ENCODE measurements around the gene LDHA. TPM values are rescaled to one million over a fixed set of nuclear protein-coding genes. Genes with fewer than 3 reads are reported as not detected.
A peak's percentile ranks its signal among the peaks of the same experiment; 100 is the strongest.

The LDHA gene
- total and polyA plus RNA-seq, 2 of the 13 experiments (the other 11 are each of a cell fraction or from before 2014, with no cell fraction given): 805 to 1,547 TPM

GRCh38 chr11:18395735-18396504, 1.6 kb downstream of the LDHA start (continued):
- TF ChIP-seq KDM5A (IDR thresholded peaks at IDR 0.05; ENCODE audit: borderline replicate concordance, low read length) (peak; percentile 54; the same call in 1 of the 2 replicates), SATB2 (CRISPR knock-in tag; IDR thresholded peaks at IDR 0.05) (0 out of 2 replicates have a peak, but pooled peaks have one; percentile 60), ZNF598 (CRISPR knock-in tag; IDR thresholded peaks at IDR 0.05; ENCODE audit: borderline replicate concordance) (0 out of 2 replicates have a peak, but pooled peaks have one; percentile 63), ZNF547 (CRISPR knock-in tag; IDR thresholded peaks at IDR 0.05) (0 out of 2 replicates have a peak, but pooled peaks have one; percentile 58), ZFP82 (CRISPR knock-in tag; IDR thresholded peaks at IDR 0.05; ENCODE audit: borderline replicate concordance) (peak; percentile 86), SAP130 (CRISPR knock-in tag; IDR thresholded peaks at IDR 0.05; ENCODE audit: low read depth) (peak; percentile 74), ZNF552 (CRISPR knock-in tag; IDR thresholded peaks at IDR 0.05; ENCODE audit: borderline replicate concordance) (no peak), SP4 (CRISPR knock-in tag; IDR thresholded peaks at IDR 0.05) (peak; percentile 47; the same call in 1 of the 2 replicates), FOXC1 (CRISPR knock-in tag; IDR thresholded peaks at IDR 0.05; ENCODE audit: borderline replicate concordance) (peak; percentile 41; the same call in 1 of the 2 replicates)
- TF ChIP-seq, protein P1, sequence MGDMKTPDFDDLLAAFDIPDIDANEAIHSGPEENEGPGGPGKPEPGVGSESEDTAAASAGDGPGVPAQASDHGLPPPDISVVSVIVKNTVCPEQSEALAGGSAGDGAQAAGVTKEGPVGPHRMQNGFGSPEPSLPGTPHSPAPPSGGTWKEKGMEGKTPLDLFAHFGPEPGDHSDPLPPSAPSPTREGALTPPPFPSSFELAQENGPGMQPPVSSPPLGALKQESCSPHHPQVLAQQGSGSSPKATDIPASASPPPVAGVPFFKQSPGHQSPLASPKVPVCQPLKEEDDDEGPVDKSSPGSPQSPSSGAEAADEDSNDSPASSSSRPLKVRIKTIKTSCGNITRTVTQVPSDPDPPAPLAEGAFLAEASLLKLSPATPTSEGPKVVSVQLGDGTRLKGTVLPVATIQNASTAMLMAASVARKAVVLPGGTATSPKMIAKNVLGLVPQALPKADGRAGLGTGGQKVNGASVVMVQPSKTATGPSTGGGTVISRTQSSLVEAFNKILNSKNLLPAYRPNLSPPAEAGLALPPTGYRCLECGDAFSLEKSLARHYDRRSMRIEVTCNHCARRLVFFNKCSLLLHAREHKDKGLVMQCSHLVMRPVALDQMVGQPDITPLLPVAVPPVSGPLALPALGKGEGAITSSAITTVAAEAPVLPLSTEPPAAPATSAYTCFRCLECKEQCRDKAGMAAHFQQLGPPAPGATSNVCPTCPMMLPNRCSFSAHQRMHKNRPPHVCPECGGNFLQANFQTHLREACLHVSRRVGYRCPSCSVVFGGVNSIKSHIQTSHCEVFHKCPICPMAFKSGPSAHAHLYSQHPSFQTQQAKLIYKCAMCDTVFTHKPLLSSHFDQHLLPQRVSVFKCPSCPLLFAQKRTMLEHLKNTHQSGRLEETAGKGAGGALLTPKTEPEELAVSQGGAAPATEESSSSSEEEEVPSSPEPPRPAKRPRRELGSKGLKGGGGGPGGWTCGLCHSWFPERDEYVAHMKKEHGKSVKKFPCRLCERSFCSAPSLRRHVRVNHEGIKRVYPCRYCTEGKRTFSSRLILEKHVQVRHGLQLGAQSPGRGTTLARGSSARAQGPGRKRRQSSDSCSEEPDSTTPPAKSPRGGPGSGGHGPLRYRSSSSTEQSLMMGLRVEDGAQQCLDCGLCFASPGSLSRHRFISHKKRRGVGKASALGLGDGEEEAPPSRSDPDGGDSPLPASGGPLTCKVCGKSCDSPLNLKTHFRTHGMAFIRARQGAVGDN (CRISPR knock-in tag; IDR thresholded peaks at IDR 0.05): peak; percentile 90
- TF ChIP-seq, protein P2, sequence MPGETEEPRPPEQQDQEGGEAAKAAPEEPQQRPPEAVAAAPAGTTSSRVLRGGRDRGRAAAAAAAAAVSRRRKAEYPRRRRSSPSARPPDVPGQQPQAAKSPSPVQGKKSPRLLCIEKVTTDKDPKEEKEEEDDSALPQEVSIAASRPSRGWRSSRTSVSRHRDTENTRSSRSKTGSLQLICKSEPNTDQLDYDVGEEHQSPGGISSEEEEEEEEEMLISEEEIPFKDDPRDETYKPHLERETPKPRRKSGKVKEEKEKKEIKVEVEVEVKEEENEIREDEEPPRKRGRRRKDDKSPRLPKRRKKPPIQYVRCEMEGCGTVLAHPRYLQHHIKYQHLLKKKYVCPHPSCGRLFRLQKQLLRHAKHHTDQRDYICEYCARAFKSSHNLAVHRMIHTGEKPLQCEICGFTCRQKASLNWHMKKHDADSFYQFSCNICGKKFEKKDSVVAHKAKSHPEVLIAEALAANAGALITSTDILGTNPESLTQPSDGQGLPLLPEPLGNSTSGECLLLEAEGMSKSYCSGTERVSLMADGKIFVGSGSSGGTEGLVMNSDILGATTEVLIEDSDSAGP (CRISPR knock-in tag; IDR thresholded peaks at IDR 0.05; ENCODE audit: borderline replicate concordance): peak; percentile 63; the same call in 1 of the 2 replicates
- TF ChIP-seq, protein P3, sequence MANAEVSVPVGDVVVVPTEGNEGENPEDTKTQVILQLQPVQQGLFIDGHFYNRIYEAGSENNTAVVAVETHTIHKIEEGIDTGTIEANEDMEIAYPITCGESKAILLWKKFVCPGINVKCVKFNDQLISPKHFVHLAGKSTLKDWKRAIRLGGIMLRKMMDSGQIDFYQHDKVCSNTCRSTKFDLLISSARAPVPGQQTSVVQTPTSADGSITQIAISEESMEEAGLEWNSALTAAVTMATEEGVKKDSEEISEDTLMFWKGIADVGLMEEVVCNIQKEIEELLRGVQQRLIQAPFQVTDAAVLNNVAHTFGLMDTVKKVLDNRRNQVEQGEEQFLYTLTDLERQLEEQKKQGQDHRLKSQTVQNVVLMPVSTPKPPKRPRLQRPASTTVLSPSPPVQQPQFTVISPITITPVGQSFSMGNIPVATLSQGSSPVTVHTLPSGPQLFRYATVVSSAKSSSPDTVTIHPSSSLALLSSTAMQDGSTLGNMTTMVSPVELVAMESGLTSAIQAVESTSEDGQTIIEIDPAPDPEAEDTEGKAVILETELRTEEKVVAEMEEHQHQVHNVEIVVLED (CRISPR knock-in tag; IDR thresholded peaks at IDR 0.05; ENCODE audit: borderline replicate concordance): peak; percentile 76; the same call in 1 of the 2 replicates
- TF ChIP-seq, protein P4, sequence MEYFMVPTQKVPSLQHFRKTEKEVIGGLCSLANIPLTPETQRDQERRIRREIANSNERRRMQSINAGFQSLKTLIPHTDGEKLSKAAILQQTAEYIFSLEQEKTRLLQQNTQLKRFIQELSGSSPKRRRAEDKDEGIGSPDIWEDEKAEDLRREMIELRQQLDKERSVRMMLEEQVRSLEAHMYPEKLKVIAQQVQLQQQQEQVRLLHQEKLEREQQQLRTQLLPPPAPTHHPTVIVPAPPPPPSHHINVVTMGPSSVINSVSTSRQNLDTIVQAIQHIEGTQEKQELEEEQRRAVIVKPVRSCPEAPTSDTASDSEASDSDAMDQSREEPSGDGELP (IDR thresholded peaks at IDR 0.05; ENCODE audit: borderline replicate concordance, low read depth): 0 out of 2 replicates have a peak, but pooled peaks have one; percentile 25
- TF ChIP-seq, protein P5, sequence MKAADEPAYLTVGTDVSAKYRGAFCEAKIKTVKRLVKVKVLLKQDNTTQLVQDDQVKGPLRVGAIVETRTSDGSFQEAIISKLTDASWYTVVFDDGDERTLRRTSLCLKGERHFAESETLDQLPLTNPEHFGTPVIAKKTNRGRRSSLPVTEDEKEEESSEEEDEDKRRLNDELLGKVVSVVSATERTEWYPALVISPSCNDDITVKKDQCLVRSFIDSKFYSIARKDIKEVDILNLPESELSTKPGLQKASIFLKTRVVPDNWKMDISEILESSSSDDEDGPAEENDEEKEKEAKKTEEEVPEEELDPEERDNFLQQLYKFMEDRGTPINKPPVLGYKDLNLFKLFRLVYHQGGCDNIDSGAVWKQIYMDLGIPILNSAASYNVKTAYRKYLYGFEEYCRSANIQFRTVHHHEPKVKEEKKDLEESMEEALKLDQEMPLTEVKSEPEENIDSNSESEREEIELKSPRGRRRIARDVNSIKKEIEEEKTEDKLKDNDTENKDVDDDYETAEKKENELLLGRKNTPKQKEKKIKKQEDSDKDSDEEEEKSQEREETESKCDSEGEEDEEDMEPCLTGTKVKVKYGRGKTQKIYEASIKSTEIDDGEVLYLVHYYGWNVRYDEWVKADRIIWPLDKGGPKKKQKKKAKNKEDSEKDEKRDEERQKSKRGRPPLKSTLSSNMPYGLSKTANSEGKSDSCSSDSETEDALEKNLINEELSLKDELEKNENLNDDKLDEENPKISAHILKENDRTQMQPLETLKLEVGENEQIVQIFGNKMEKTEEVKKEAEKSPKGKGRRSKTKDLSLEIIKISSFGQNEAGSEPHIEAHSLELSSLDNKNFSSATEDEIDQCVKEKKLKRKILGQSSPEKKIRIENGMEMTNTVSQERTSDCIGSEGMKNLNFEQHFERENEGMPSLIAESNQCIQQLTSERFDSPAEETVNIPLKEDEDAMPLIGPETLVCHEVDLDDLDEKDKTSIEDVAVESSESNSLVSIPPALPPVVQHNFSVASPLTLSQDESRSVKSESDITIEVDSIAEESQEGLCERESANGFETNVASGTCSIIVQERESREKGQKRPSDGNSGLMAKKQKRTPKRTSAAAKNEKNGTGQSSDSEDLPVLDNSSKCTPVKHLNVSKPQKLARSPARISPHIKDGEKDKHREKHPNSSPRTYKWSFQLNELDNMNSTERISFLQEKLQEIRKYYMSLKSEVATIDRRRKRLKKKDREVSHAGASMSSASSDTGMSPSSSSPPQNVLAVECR (CRISPR knock-in tag; IDR thresholded peaks at IDR 0.05; ENCODE audit: borderline replicate concordance): peak; percentile 79; the same call in 1 of the 2 replicates
